CD4-positive, alpha-beta T cell treated with Interleukin-17A for 1 hour (primary cell): ENCODE results near the gene CDH5.
A peak's percentile ranks its signal among the peaks of the same experiment; 100 is the strongest.

Experiments
- DNase-seq: peaks from one replicate; pipeline ENCODE4 v3.0.0-alpha.2; 2020

CDH5 gene

GRCh38 chr16:66354034-66354909 lies 12.2 kb upstream of the CDH5 start:
- no peak for DNase-seq

DNA sequence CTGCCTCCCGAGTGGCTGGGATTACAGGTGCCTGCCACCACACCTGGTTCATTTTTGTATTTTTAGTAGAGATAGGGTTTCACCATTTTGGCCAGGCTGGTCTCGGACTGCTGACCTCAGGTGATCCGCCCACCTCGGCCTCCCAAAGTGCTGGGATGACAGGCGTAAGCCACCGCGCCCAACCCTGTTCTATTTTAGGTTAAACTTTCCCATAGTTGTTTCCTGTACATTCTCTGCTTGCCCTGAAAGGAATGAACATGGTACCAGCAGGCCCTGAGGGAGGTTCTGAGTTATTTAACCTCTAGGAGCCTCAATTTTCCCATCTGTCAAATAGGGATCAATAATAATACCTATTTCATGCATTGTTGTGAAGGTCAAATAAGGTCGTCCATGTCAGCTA lies 11.0 kb upstream of the CDH5 start:
- no peak for DNase-seq

GRCh38 chr16:66357523-66357928 lies 9.0 kb upstream of the CDH5 start:
- DNase-seq, result peak; percentile 37

- no peak for DNase-seq
Measured at GRCh38 chr16:66358231-66358630, 8.3 kb upstream of the CDH5 start.

GRCh38 chr16:66359012-66359411 lies 7.5 kb upstream of the CDH5 start:
- DNase-seq, result no peak

DNA sequence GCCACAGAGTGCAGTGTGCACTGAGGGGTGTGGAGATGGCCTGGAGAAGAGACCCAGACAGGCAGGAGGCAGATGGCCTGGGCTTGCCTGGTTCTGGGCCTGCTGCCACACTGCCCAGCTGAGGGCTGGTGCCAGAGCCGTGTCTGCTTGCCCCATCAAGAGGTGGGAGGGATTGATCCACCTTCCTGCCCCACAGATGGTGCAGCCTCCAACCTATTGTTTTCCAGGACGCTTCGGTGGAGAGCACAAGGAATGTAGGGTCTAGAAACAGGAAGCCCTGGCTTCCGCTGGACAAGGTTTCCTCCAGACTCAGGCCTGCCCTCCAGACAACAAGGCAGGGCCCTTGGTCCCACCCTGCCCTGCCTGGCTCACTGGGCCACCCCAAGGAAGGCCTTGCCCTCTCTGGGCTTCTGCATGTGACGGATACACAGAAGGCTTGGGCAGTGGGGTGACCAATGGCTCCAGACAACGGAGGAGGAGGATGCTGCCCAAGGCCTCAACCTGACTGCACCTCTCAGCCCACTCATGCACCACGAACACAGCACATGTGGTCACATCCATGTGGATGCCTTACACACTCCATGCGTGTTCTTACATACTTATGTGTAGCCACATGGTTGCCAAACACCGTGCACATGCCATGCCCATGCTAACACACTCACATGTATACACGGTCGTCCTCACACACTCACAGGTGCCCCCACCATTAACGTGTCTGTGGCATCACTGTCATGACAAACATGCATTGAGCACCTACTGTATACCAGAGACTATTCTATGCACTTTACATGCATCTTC lies 6.5 kb upstream of the CDH5 start:
- DNase-seq, result no peak

DNA sequence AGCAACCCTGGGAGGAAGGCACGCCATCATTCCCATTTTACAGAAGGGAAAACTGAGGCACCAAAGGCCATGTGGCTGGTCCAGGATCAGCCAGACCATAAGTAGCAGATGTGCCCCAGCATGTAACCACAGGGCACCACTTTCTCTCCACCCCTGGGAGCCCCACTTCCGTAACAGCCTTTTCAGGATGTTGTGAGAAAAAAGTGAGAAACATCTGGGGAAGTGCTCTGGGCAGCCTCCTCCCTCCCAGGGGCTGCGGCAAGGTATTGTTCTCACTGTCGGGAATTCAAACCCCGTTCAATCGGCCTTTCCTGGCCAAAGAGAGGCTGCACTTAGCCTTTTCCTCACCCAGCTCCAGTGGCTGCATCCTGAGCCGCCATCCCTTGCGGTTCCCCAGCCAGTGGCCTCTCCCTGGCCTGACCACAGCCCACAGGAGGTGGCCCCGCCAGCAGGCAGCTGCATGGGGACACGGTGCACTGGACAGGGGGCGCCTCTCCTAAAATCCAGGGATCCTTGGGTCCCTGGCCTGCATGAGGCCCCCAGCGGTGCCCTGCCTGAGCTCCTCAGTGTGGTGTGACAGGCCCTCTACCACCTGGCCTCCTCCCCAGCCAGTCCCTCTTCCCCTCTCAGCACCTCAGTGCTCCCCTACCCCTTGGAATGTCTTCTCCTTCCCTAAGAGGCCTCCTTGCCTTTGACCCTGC lies 5.7 kb upstream of the CDH5 start:
- DNase-seq, result no peak

GRCh38 chr16:66361604-66362135 lies 4.8 kb upstream of the CDH5 start:
- DNase-seq, result no peak

DNA sequence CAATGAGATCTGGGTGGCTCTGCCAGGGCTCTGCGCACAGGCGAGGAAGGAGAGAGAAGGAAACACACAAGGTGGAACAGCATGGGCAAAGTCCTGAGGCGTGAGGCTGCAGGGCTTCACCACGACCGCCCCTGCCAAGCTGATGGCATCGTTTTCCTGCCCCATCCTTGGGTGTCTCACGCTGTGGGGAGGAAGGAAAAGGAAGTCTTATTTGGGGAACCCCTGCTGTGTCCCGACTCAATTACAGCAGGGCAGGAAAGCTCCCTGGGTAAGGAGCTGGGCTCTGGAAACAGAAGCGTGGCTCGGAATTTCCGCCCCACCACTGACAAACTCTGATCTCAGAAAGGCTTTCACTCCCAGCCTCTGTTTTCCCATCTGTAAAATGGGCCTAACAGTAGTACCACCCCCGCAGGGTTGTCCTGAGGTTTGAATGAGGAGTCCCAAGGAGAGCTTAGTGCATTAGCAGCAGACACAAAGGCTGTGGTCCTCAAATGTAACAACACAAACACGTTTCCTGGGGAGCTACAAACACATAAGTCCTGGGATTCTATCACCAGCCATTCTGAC lies 3.2 kb upstream of the CDH5 start:
- DNase-seq, result no peak

DNA sequence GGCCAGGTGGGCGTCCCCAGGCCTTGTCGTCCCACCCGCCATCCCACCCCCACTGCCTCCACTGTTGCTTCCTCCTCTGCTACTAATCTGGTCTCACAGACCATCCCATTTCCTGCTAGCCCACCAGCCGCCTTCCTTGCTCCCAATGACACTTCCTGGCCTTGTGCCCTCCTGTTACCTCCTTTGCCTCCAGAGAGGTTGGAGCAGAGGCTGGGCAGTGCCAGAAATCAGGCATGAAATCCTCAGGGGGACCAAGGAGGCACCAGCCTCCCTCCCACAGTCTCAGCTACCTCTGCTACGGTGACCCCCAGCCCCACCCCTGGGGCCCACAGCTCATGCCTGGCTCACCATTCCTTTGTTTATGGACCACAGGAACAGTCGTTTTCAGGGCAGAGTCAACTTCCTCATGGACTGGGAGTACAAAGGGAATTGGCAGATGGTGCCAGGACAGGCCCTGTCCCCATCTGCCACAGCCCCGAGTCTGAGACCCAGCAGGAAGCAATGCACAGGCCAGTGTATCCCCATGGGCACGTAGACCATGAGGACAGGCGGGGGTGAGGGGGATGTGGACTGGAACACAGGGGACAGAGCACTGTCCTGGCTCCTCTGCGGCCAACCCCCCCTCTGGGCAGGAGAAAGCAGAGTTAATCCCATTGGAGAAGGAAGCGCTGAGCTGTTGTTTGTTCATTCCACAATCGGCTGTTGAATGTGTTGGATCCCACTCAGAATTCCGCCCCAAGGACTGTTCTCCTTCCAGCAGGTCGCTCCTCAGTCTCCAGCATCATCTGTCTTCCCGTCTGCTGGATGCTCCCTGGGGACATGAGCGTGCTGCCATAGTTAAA lies 2.2 kb upstream of the CDH5 start:
- DNase-seq, result no peak

- DNase-seq, result no peak
Measured at GRCh38 chr16:66364959-66365306, 1.6 kb upstream of the CDH5 start.

- no peak for DNase-seq
Measured at GRCh38 chr16:66365651-66366050, 840 bp upstream of the CDH5 start.

DNA sequence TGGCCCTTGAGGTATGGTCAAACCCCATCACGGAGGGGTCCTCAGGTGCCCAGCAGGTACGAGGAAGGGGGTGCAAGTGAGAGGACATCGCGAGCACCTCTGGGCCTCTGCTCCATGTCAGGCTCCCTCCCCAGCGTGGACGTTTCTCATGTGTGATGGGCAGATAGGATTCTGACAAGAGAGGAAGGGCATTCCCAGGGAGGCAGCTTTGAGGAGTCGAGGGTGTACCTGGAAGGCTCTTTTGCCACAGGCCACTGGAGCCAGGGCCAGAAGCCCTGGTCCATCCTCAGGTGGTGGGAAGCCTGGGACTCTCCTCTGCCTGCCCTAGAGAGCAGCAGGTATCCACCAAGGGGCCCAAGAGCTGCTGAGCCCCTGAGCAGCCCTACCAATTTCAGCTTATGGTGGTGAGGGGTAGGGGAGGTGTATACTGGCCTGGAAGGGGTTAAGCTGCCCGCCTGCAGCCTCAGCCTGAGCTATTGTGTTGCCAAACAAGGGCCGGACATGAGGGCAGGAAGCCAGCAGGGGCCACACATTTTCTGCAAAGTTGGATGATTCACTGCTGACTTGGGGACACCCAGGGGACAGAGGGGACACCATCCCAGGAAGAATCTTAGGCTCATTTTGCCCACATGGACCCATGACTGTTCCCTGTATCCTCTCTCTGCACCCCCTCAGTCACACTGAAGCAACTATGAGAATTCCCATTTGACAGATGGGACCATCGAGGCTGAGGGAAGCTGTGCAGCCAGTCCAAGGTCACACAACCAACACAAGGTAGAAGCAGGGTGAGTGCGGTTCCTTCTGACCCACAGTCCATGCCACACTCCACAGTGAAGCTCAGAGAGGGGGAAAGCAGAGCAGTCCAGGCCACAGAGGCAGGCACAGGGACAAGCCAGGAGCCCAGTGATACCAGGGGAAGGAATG lies 1.7 kb downstream of the CDH5 start:
- DNase-seq, result no peak

DNA sequence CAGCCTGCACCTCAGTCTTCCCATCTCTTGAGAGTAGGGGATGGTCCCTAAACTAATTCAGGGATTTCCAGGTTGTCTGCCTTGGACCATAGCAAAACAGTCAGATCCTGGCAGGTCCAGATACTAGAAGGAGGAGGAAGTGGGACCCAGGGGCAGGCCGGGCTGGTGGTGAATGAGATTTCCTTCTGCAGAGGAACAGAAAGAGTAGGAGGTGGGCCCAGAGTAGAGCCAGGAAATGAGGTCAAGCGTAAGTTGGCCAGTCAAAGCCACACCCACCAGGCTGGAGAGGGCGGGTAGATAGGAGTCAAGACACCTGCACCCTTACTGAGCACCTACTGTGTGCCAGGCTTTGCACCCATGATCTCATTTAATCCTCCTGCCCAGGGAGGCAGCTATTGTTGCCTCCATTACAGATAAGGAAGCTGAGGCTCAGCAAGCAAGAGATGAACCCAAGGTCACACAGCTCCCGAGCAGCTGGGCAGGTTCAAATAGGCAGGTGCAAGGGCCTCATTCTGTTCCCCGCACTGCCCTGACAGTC lies 2.6 kb downstream of the CDH5 start:
- DNase-seq, result no peak

GRCh38 chr16:66370786-66371684 lies 4.5 kb downstream of the CDH5 start:
- DNase-seq, result no peak

- DNase-seq, result no peak
Measured at GRCh38 chr16:66372078-66372897, 5.8 kb downstream of the CDH5 start.

DNA sequence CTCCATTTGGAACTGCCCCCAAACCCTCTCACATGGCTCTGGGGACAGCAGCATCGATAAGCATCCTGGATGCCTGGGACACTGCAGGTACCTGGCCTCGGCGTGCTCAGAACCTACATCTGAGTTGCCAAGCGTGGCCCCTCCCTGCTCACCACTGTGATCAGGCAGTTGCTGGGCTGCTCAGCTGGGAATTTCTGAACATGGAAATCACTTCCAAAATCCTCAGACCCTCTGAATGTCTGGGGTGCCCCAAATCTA lies 6.3 kb downstream of the CDH5 start:
- no peak for DNase-seq

DNA sequence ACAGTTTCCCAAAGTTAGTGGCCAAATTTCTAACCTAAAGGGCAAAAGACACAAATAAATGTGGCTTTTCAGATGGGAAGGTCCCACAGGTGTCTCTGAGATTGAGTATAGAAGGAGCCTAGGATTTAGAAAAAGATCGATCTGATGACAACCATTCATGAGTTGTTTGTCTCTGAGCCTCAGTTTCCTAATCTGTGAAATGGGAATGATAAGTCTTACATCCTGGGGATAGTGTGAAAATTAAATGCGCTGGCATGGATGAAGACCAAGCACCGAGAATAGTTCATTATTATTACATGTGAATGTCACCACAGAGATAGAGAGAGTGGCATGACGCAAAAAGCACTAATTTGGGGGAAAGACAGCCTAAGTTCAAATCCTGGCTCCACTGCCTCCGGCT lies 7.2 kb downstream of the CDH5 start:
- no peak for DNase-seq

- DNase-seq, result no peak
Measured at GRCh38 chr16:66374176-66374575, 7.7 kb downstream of the CDH5 start.
